A549 (cell line): ENCODE data around the gene VSIG4. TPM values are rescaled to one million over a fixed set of nuclear protein-coding genes. Genes with fewer than 3 reads are reported as not detected.
"Not testable (repeated sequence)": the region's sequence is repeated elsewhere in the genome, so short reads cannot be mapped to it uniquely, and the experiment has no call there.

Experiments
- ATAC-seq, 2 experiments: fragments of 200-7000 bp in 1 of 2; fragments of >200 bp in 1 of 2; cut with Nextera tagmentation in 1 of 2; cut with Tn5 transposase in 1 of 2; 3 replicates each; pipeline versions ENCODE4 v1.8.0 to v1.9.1; 2018 to 2020; ENCODE audit warnings: mild to moderate bottlenecking in 1 of 2, moderate library complexity in 1 of 2
- CTCF ChIA-PET: fragments of 300-600 bp; sonication (Branson Sonifier 250); formaldehyde crosslinking; extraction: SDS; loops from one replicate; lab custom pipeline; 2021; ENCODE audit warnings: antibody characterized with exemption, inconsistent platforms; lab: Yijun Ruan, JAX
- POLR2A ChIA-PET: fragments of 350-600 bp; formaldehyde crosslinking; extraction: SDS; loops from one replicate; lab custom pipeline; 2021; ENCODE audit warnings: antibody characterized with exemption, inconsistent platforms; lab: Yijun Ruan, JAX
- DNase-seq, 2 experiments: peaks; one replicate each; pipeline versions ENCODE4 v3.0.0 to v3.0.0-alpha.2; 2011 to 2016; ENCODE audit warnings: low read depth in 1 of 2, low spot score in 1 of 2
- FAIRE-seq: peaks from 2 replicates; lab custom pipeline; 2011; peaks lifted over from hg19 to GRCh38; lab: Jason Lieb, UNC
- H3K27ac ChIP-seq, 2 experiments: fragments of >200 bp; sonication (Bioruptor Twin); formaldehyde crosslinking; 3 replicates each; pipeline ENCODE4 v1.5.1; 2016 to 2017
- H3K4me1 ChIP-seq: fragments of >200 bp; sonication (Bioruptor Twin); formaldehyde crosslinking; 3 replicates; pipeline ENCODE4 v1.6.1; 2016
- H3K4me2 ChIP-seq: fragments of >200 bp; sonication (Bioruptor Twin); formaldehyde crosslinking; 3 replicates; pipeline ENCODE4 v1.6.1; 2016
- H3K4me3 ChIP-seq: fragments of >200 bp; sonication (Bioruptor Twin); formaldehyde crosslinking; 3 replicates; pipeline ENCODE4 v1.5.1; 2016
- H3K9me3 ChIP-seq: fragments of >200 bp; sonication (Bioruptor Twin); formaldehyde crosslinking; 3 replicates; pipeline ENCODE4 v1.6.1; 2016
- CBX8 ChIP-seq: fragments of 200-600 bp; sonication (generic); IDR thresholded peaks from 2 replicates; pipeline ENCODE4 v1.6.1; 2016
- CEBPB ChIP-seq, 2 experiments: fragments of >200 bp in 1 of 2; sonication (Bioruptor Twin) in 1 of 2; formaldehyde crosslinking in 1 of 2; IDR thresholded peaks; 2 replicates each; pipeline ENCODE4 v1.6.1; 2012 to 2016
- ESRRA ChIP-seq: fragments of 150-350 bp; IDR thresholded peaks from 2 replicates; pipeline ENCODE4 v1.6.1; 2014; ENCODE audit warnings: mild to moderate bottlenecking, low read length, borderline replicate concordance
- GATA3 ChIP-seq: IDR thresholded peaks from 2 replicates; pipeline ENCODE4 v1.6.1; 2012; ENCODE audit warnings: borderline replicate concordance
- HEYL ChIP-seq: fragments of 250-450 bp; sonication (Bioruptor Pico); IDR thresholded peaks from 2 replicates; pipeline ENCODE4 v1.8.0; 2021; ENCODE audit warnings: mild to moderate bottlenecking, moderate library complexity
- KDM5A ChIP-seq: fragments of 200-600 bp; sonication (generic); IDR thresholded peaks from 2 replicates; pipeline ENCODE4 v1.6.1; 2016; ENCODE audit warnings: antibody characterized with exemption, mild to moderate bottlenecking
- MAFK ChIP-seq: fragments of 450-650 bp; IDR thresholded peaks from 2 replicates; pipeline ENCODE4 v1.6.1; 2014; ENCODE audit not compliant: partially characterized antibody
- MAZ ChIP-seq: fragments of 150-350 bp; IDR thresholded peaks from 2 replicates; pipeline ENCODE4 v1.6.1; 2014; ENCODE audit warnings: antibody characterized with exemption, low read depth, low read length, borderline replicate concordance
- PHF8 ChIP-seq: fragments of 200-600 bp; sonication (generic); IDR thresholded peaks from 2 replicates; pipeline ENCODE4 v1.6.1; 2016; ENCODE audit warnings: low read depth, mild to moderate bottlenecking, antibody characterized with exemption, moderate library complexity, borderline replicate concordance
- RAD21 ChIP-seq, 2 experiments: fragments of >200 bp in 1 of 2; sonication (Bioruptor Twin) in 1 of 2; formaldehyde crosslinking in 1 of 2; IDR thresholded peaks in 1 of 2; conservative IDR thresholded peaks in 1 of 2; 2 replicates in 1 of 2; 3 replicates in 1 of 2; pipeline ENCODE4 v1.6.1; 2012 to 2018; ENCODE audit warnings: inconsistent platforms in 1 of 2
- TP53 ChIP-seq: fragments of 250-450 bp; sonication (Bioruptor Pico); IDR thresholded peaks from 2 replicates; pipeline ENCODE4 v1.5.0; 2021; ENCODE audit warnings: mild to moderate bottlenecking, moderate library complexity
- ZSCAN20 ChIP-seq: fragments of 250-450 bp; sonication (Bioruptor Pico); IDR thresholded peaks from 2 replicates; pipeline ENCODE4 v1.8.0; 2022; ENCODE audit warnings: mild to moderate bottlenecking, moderate library complexity
- WGBS: methylation state at CpG from one replicate; pipeline ENCODE4 v1.1.6; 2017; ENCODE audit errors: missing lambda C conversion rate; 5-methylcytosine and 5-hydroxymethylcytosine counted together
- polyA plus RNA-seq, 4 experiments: library from polyadenylated mRNA; depleted of rRNA in 3 of 4; stranded (reverse); fragments of >200 nt; fragmentation: RNase III in 1 of 4; extraction: RNeasy Plus Mini Kit Qiagen cat#74134 plus additional on column Dnase treatment in 1 of 4; gene quantifications; 2 replicates in 3 of 4; 3 replicates in 1 of 4; pipeline ENCODE4 v1.2.3, GENCODE V29; 2011 to 2017
- TF ChIP-seq, protein P1 (sequence below): fragments of 150-350 bp; IDR thresholded peaks from 2 replicates; pipeline ENCODE4 v1.6.1; 2014; ENCODE audit warnings: low read depth, mild to moderate bottlenecking, low read length
- TF ChIP-seq, protein P2 (sequence below): fragments of 250-450 bp; sonication (Bioruptor Pico); IDR thresholded peaks from 2 replicates; pipeline ENCODE4 v1.5.0; 2021; ENCODE audit warnings: mild to moderate bottlenecking, moderate library complexity, borderline replicate concordance
- TF ChIP-seq, protein P3 (sequence below): IDR thresholded peaks from 2 replicates; pipeline ENCODE4 v1.6.1; 2012; ENCODE audit warnings: low read depth, borderline replicate concordance
- TF ChIP-seq, protein P4 (sequence below): fragments of 200-600 bp; sonication (generic); IDR thresholded peaks from 2 replicates; pipeline ENCODE4 v1.6.1; 2016; ENCODE audit warnings: antibody characterized with exemption, mild to moderate bottlenecking, moderate library complexity

Gene VSIG4
- polyA plus RNA-seq, 2 of the 4 experiments (the other 2 are of a cell fraction), result not detected

DNA sequence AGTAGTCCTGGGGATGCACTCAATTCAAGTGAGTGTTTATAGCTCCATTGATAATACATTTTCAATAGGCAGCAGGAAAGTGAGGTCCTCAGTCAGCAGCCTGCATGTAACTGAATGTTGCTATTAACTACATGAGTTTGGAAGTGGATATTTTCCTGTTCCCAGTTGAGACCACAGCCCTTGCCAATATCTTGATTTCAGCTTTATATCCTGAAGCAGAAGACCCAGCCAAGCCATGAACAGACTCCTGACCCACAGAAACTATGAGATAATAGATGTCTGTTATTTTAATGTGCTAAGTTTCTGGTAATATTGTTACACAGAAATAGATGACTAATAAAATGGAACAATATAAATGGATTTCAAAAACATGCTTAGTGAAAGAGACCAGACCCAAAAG, 63.7 kb downstream of the VSIG4 start:
- no peak overlapping the region for H3K27ac ChIP-seq
- no peak overlapping the region for H3K4me3 ChIP-seq
- no peak for TF ChIP-seq ZSCAN20 (CRISPR knock-in tag)
- TF ChIP-seq MAFK, result no peak
- TF ChIP-seq, protein P1, sequence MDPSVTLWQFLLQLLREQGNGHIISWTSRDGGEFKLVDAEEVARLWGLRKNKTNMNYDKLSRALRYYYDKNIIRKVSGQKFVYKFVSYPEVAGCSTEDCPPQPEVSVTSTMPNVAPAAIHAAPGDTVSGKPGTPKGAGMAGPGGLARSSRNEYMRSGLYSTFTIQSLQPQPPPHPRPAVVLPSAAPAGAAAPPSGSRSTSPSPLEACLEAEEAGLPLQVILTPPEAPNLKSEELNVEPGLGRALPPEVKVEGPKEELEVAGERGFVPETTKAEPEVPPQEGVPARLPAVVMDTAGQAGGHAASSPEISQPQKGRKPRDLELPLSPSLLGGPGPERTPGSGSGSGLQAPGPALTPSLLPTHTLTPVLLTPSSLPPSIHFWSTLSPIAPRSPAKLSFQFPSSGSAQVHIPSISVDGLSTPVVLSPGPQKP, result no peak
- TF ChIP-seq KDM5A, result no peak
- TF ChIP-seq, protein P2, sequence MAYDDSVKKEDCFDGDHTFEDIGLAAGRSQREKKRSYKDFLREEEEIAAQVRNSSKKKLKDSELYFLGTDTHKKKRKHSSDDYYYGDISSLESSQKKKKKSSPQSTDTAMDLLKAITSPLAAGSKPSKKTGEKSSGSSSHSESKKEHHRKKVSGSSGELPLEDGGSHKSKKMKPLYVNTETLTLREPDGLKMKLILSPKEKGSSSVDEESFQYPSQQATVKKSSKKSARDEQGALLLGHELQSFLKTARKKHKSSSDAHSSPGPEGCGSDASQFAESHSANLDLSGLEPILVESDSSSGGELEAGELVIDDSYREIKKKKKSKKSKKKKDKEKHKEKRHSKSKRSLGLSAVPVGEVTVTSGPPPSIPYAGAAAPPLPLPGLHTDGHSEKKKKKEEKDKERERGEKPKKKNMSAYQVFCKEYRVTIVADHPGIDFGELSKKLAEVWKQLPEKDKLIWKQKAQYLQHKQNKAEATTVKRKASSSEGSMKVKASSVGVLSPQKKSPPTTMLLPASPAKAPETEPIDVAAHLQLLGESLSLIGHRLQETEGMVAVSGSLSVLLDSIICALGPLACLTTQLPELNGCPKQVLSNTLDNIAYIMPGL (CRISPR knock-in tag), result no peak
- TF ChIP-seq, protein P3, sequence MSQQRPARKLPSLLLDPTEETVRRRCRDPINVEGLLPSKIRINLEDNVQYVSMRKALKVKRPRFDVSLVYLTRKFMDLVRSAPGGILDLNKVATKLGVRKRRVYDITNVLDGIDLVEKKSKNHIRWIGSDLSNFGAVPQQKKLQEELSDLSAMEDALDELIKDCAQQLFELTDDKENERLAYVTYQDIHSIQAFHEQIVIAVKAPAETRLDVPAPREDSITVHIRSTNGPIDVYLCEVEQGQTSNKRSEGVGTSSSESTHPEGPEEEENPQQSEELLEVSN, result no peak
- no peak for TF ChIP-seq HEYL (CRISPR knock-in tag)
- TF ChIP-seq MAZ, result no peak
- TF ChIP-seq RAD21 (conservative IDR thresholded peaks at IDR 0.05 in 1 of 2, IDR thresholded peaks at IDR 0.05 in 1 of 2), result no peak
- no peak for TF ChIP-seq GATA3
- no peak for TF ChIP-seq TP53
- no peak for TF ChIP-seq ESRRA
- TF ChIP-seq CEBPB (IDR thresholded peaks at IDR 0.05), result no peak
- no peak for TF ChIP-seq PHF8
- TF ChIP-seq CBX8, result no peak
- TF ChIP-seq, protein P4, sequence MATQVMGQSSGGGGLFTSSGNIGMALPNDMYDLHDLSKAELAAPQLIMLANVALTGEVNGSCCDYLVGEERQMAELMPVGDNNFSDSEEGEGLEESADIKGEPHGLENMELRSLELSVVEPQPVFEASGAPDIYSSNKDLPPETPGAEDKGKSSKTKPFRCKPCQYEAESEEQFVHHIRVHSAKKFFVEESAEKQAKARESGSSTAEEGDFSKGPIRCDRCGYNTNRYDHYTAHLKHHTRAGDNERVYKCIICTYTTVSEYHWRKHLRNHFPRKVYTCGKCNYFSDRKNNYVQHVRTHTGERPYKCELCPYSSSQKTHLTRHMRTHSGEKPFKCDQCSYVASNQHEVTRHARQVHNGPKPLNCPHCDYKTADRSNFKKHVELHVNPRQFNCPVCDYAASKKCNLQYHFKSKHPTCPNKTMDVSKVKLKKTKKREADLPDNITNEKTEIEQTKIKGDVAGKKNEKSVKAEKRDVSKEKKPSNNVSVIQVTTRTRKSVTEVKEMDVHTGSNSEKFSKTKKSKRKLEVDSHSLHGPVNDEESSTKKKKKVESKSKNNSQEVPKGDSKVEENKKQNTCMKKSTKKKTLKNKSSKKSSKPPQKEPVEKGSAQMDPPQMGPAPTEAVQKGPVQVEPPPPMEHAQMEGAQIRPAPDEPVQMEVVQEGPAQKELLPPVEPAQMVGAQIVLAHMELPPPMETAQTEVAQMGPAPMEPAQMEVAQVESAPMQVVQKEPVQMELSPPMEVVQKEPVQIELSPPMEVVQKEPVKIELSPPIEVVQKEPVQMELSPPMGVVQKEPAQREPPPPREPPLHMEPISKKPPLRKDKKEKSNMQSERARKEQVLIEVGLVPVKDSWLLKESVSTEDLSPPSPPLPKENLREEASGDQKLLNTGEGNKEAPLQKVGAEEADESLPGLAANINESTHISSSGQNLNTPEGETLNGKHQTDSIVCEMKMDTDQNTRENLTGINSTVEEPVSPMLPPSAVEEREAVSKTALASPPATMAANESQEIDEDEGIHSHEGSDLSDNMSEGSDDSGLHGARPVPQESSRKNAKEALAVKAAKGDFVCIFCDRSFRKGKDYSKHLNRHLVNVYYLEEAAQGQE, result no peak
- ChIA-PET POLR2A (no interaction called here), CTCF (interaction anchor here (0.7 kb wide), 1 partner anchor 317 kb away, joined by 3 read pairs; no protein-coding TSS in a partner anchor)
- no peak overlapping the region for H3K4me2 ChIP-seq
- no peaks in the 10 kb centered on the region for H3K4me1 ChIP-seq
- FAIRE-seq (no peak), ATAC-seq (no peak), DNase-seq (no peak)
- no peaks in the 10 kb centered on the region for H3K9me3 ChIP-seq

DNA sequence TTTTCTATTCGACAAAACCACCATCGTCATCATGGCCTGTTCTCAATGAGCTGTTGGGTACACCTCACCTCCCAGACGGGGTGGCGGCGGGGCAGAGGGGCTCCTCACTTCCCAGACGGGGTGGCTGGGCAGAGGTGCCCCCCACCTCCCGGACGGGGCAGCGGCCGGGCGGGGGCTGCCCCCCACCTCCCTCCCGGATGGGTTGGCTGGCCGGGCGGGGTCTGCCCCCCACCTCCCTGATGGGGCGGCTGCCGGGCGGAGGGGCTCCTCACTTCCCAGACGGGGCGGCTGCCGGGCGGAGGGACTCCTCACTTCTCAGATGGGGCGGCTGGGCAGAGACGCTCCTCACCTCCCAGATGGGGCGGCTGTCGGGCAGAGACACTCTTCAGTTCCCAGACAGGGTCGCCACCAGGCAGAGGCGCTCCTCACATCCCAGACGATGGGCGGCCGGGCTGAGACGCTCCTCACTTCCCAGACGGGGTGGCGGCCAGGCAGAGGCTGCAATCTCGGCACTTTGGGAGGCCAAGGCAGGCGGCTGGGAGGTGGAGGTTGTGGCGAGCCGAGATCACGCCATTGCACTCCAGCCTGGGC, 64.6 kb downstream of the VSIG4 start:
- CTCF ChIA-PET, result interaction anchor here (0.7 kb wide), 1 partner anchor 316 kb away, joined by 3 read pairs; no protein-coding TSS in a partner anchor
- H3K27ac ChIP-seq, ATAC-seq, H3K4me2 ChIP-seq, POLR2A ChIA-PET, FAIRE-seq, H3K4me3 ChIP-seq, H3K4me1 ChIP-seq, H3K9me3 ChIP-seq, DNase-seq: not testable (repeated sequence)
- 86% methylated on average over 12 of the region's 38 CpGs for WGBS

Other genes starting within 250 kb of the VSIG4 start
- gene HEPH, start 124.2 kb upstream of the VSIG4 start, polyA plus RNA-seq (2011; rRNA removed), result not detected in 2 replicates
- 0.08 TPM in 1 of 3 replicates, not detected in the others for gene HEPH, start 124.2 kb upstream of the VSIG4 start, polyA plus RNA-seq (2017; fragmentation: RNase III; extraction: RNeasy Plus Mini Kit Qiagen cat#74134 plus additional on column Dnase treatment)